HG03095 (cell line): ENCODE data around the gene PAPSS1.
"Not testable (repeated sequence)": the region's sequence is repeated elsewhere in the genome, so short reads cannot be mapped to it uniquely, and the experiment has no call there.

Experiments used
- ATAC-seq: cut with Tn5 transposase; IDR thresholded peaks from one replicate; pipeline ENCODE4 v1.9.1; 2021; ENCODE audit warnings: moderate library complexity; ENCODE audit not compliant: unreplicated experiment

Gene PAPSS1

GRCh38 chr4:107726131-107726925 is 6.3 kb upstream of the PAPSS1 start:
- not testable (repeated sequence) for ATAC-seq

- ATAC-seq, result no peak
Measured at GRCh38 chr4:107725281-107725859, 5.3 kb upstream of the PAPSS1 start.

GRCh38 chr4:107723331-107723730 is 3.3 kb upstream of the PAPSS1 start:
- not testable (repeated sequence) for ATAC-seq

GRCh38 chr4:107721436-107722100 is 1.5 kb upstream of the PAPSS1 start:
- no peak for ATAC-seq

- peak; percentile 4 for ATAC-seq
Measured at GRCh38 chr4:107719207-107719921, 670 bp downstream of the PAPSS1 start.

- ATAC-seq, result peak; percentile 26
Measured at GRCh38 chr4:107718351-107718965, 1.6 kb downstream of the PAPSS1 start.

- no peak for ATAC-seq
Measured at GRCh38 chr4:107714256-107714655, 5.8 kb downstream of the PAPSS1 start.

- no peak for ATAC-seq
Measured at GRCh38 chr4:107712236-107712635, 7.8 kb downstream of the PAPSS1 start.

GRCh38 chr4:107711831-107712230 is 8.2 kb downstream of the PAPSS1 start:
- ATAC-seq, result no peak

- no peak for ATAC-seq
Measured at GRCh38 chr4:107710493-107711459, 9.3 kb downstream of the PAPSS1 start.

GRCh38 chr4:107709916-107710315 is 10.1 kb downstream of the PAPSS1 start:
- ATAC-seq, result no peak

- no peak for ATAC-seq
Measured at GRCh38 chr4:107708225-107708624, 11.8 kb downstream of the PAPSS1 start.

- no peak for ATAC-seq
Measured at GRCh38 chr4:107705742-107706556, 14.1 kb downstream of the PAPSS1 start.

GRCh38 chr4:107701565-107701964 is 18.5 kb downstream of the PAPSS1 start:
- no peak for ATAC-seq

- no peak for ATAC-seq
Measured at GRCh38 chr4:107699466-107700206, 20.4 kb downstream of the PAPSS1 start.

GRCh38 chr4:107696187-107696586 is 23.8 kb downstream of the PAPSS1 start:
- ATAC-seq, result not testable (repeated sequence)

- ATAC-seq, result no peak
Measured at GRCh38 chr4:107693132-107693531, 26.9 kb downstream of the PAPSS1 start.

- no peak for ATAC-seq
Measured at GRCh38 chr4:107692202-107692601, 27.8 kb downstream of the PAPSS1 start.
